Erythroblast (primary cell): Measurements from ENCODE around the gene TOM1L2.

Source experiments
- GATA1 ChIP-seq: IDR thresholded peaks from 2 replicates; pipeline ENCODE4 v1.6.1; 2011; ENCODE audit warnings: low read depth, mild to moderate bottlenecking, control low read depth, low read length, moderate library complexity
- POLR2A ChIP-seq: IDR thresholded peaks from 2 replicates; pipeline ENCODE4 v1.6.1; 2011; ENCODE audit warnings: mild to moderate bottlenecking, low read length

GRCh38 chr17:17893801-17894644 lies 78.2 kb downstream of the TOM1L2 start:
- no peak for TF ChIP-seq POLR2A
- no peak for TF ChIP-seq GATA1
